Small intestine (tissue), 7 donors: ENCODE measurements around the gene TENT4A. TPM values are rescaled to one million over a fixed set of nuclear protein-coding genes. Genes with fewer than 3 reads are reported as not detected.

ENCODE experiments used
- DNase-seq, 2 donors: peaks; one replicate each; pipeline versions ENCODE4 v3.0.0 to v3.0.0-alpha.2; 2013
- FAIRE-seq: peaks from 2 replicates; lab custom pipeline; 2012; peaks lifted over from hg19 to GRCh38; lab: Jason Lieb, UNC
- H3K27ac ChIP-seq, 3 donors: one replicate each; pipeline ENCODE4 v1.5.1; 2013; ENCODE audit warnings: low read length in 2 of 3, mild to moderate bottlenecking in 2 of 3, control low read depth in 1 of 3, inconsistent platforms in 1 of 3, low read depth in 1 of 3, moderate library complexity in 1 of 3
- H3K27me3 ChIP-seq, 3 donors: one replicate each; pipeline ENCODE4 v1.6.1; 2013; ENCODE audit warnings: low read length in 3 of 3, inconsistent platforms in 1 of 3; ENCODE audit not compliant: control insufficient read depth in 3 of 3, insufficient read depth in 3 of 3
- H3K36me3 ChIP-seq, 3 donors: one replicate each; pipeline ENCODE4 v1.6.1; 2013; ENCODE audit warnings: low read length in 3 of 3, inconsistent platforms in 1 of 3, low read depth in 1 of 3, mild to moderate bottlenecking in 1 of 3, moderate library complexity in 1 of 3; ENCODE audit not compliant: control insufficient read depth in 3 of 3, insufficient read depth in 2 of 3
- H3K4me1 ChIP-seq, 3 donors: one replicate each; pipeline ENCODE4 v1.6.1; 2013; ENCODE audit warnings: low read length in 2 of 3, inconsistent platforms in 1 of 3, low read depth in 1 of 3, mild to moderate bottlenecking in 1 of 3, moderate library complexity in 1 of 3; ENCODE audit not compliant: control insufficient read depth in 3 of 3, insufficient read depth in 2 of 3
- H3K4me3 ChIP-seq, 3 donors: one replicate each; pipeline ENCODE4 v1.5.1; 2013; ENCODE audit warnings: low read length in 3 of 3, control low read depth in 1 of 3, inconsistent platforms in 1 of 3, low read depth in 1 of 3, mild to moderate bottlenecking in 1 of 3, moderate library complexity in 1 of 3
- H3K9me3 ChIP-seq, 2 donors: one replicate each; pipeline ENCODE4 v1.6.1; 2013; ENCODE audit warnings: low read depth in 1 of 2, low read length in 1 of 2; ENCODE audit not compliant: control insufficient read depth in 2 of 2, insufficient read depth in 1 of 2
- WGBS, 3 donors: extraction: QIAGEN DNeasy Blood & Tissue Kit; methylation state at CpG; one replicate each; pipeline ENCODE4 v1.1.7; 2013; 5-methylcytosine and 5-hydroxymethylcytosine counted together
- polyA plus RNA-seq, 4 donors: library from polyadenylated mRNA; stranded (reverse) in 3 of 4; unstranded in 1 of 4; fragments of 200-250 nt in 3 of 4; fragments of 120-200 nt in 1 of 4; gene quantifications; one replicate each; pipeline versions ENCODE4 v1.2.1 to v1.2.3, GENCODE V29; 2013
- donor health status: healthy with polysubstance abuse.
- donor health status: control.
- donor health status: control.
- donor health status: Bipolar disorder and iron deficiency.
- donor health status: healthy.

TENT4A gene
- polyA plus RNA-seq, 4 donors: 8.6 to 19.0 (median 11.2) TPM

DNA sequence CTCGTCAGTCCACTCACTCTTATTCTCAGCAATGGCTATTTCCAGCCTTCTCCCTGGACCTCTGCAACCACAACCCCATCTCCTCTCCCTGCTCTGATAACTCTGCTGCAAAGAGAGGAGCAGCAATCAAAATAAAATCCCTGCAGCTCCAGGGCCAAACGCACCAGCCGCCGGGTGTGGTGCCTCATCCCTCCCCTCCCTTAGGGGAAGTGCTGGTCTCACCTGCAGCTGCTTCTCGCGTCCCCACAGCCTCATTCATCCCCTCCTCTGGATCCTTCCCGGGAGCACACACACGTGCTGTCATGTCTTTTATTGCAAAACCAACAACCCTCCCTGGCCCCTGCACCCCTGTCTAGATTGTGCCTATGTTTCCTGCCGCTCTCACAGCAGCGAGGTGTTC lies 77.8 kb downstream of the TENT4A start:
- DNase-seq (no peak), FAIRE-seq (no peak)
- no peaks in the 10 kb centered on the region for H3K4me1 ChIP-seq
- WGBS, 3 donors: 31 to 39% (median 39%) methylated on average over 10 of the region's 10 CpGs
- no peaks in the 10 kb centered on the region for H3K36me3 ChIP-seq
- H3K27me3 ChIP-seq: peaks cover 0 to 9% (median 0%) of the 10 kb centered on the region in 3 donors
- no peaks in the 10 kb centered on the region for H3K9me3 ChIP-seq
- no peak overlapping the region for H3K27ac ChIP-seq
- H3K4me3 ChIP-seq: no peak overlapping the region

DNA sequence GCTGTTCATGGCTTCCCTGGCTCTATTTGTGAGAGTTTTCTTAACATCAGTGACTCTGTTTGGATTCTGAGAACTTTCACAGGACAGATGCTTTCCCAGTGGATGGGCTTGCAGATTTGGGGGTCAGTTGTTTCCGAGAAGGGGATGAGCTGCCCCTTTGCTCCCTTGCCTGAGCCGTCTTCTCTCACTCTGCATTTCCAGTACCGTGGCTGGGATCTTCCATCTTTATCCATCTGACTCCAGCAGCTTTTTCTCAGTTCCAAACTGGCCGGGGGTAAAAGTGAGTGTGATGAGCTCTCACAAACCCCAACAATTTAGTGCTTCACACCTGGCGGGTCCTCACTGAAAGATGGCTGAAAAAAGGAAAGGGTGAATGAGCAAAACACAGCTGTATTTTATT lies 79.1 kb downstream of the TENT4A start:
- DNase-seq (no peak), FAIRE-seq (no peak)
- Histone ChIP-seq H3K27ac (no peak overlapping the region), H3K4me1 (no peaks in the 10 kb centered on the region), H3K9me3 (no peaks in the 10 kb centered on the region), H3K4me3 (no peak overlapping the region), H3K27me3 (peaks cover 0 to 9% (median 0%) of the 10 kb centered on the region in 3 donors), H3K36me3 (no peaks in the 10 kb centered on the region)
- 58 to 83% (median 75%) methylated on average over 5 of the region's 5 CpGs for WGBS, 3 donors

DNA sequence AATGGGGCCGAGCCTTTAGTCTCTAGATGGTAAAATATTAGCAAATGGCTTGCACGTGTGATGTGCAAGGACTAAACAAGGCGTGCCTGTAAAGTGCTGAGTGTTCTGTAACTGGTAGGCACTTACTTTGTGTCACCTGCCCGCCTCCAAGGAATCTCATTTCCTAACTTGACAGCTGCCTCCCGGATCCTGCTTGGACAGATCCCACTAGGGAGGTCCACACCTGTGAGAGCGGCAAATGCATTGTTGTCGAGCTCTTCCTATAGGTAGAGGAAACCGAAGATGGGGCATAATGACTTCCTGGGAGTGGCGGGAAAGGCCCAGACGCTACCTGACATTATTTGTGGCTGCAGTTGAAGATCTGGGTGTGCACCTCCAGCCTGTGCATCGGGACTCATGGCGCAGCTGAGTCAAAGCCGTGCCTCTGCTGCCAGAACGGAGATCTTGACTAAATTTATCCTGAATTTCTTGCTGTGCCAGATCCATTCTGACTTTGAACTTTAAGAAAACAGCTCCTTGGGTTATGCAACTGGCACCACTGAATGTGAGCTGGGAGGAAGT lies 79.8 kb downstream of the TENT4A start:
- DNase-seq (peak in 1 of 2 donors; percentile 5), FAIRE-seq (no peak)
- peaks cover 0 to 9% (median 0%) of the 10 kb centered on the region in 3 donors for H3K27me3 ChIP-seq
- WGBS, 3 donors: 15 to 60% (median 26%) methylated on average over 14 of the region's 14 CpGs
- H3K36me3 ChIP-seq: no peaks in the 10 kb centered on the region
- no peak overlapping the region for H3K27ac ChIP-seq
- H3K9me3 ChIP-seq: no peaks in the 10 kb centered on the region
- no peak overlapping the region for H3K4me3 ChIP-seq
- no peaks in the 10 kb centered on the region for H3K4me1 ChIP-seq

DNA sequence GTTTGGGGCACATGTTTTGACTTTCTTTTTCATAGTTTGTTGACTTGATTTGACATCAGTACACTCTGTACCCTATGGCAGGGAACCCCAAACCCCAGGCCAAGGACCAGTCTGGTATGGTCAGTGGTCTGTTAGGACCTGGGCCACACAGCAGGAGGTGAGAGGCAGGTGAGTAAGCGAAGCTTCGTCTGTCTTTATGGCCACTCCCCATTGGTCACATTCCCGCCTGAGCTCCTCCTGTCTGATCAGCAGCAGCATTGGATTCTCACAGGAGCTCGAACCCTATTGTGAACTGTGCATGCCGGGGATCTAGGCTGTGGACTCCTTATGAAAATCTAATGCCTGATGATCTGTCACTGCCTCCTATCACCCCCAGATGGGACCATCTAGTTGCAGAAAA lies 88.0 kb downstream of the TENT4A start:
- FAIRE-seq (no peak), DNase-seq (no peak)
- Histone ChIP-seq H3K4me1 (no peaks in the 10 kb centered on the region), H3K27ac (no peak overlapping the region), H3K9me3 (peaks cover 0 to 10% of the 10 kb centered on the region in 2 donors), H3K36me3 (no peaks in the 10 kb centered on the region), H3K4me3 (no peak overlapping the region), H3K27me3 (peaks cover 0 to 4% (median 0%) of the 10 kb centered on the region in 3 donors)
- WGBS, 3 donors: 62 to 84% (median 80%) methylated on average over 5 of the region's 5 CpGs

DNA sequence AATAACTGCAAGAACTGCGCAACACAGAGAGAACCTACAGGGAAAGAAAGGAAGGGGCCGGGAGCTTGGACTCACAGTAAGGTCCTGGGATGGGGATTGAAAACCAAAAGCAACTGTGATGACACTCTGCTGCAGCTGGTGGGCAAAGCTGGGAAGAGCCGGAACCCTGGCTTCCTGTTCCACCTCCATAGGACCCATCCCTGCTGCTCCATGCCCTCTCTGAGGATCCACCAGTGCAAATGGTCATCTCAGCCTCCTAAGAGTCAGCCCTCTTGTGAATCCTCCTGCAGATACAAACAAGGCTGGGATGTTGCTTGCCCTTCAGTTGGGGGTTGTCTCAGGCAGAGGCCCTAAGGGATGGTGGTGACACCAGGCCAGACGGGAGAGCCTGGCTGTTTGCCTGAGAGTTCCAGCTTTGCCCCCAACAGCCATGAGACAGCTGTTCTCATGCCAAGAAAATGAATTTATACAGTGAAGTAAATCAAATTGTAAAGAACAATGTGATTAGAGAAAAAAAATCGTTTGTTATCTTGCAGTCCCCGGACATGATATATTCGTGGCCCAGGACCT lies 90.8 kb downstream of the TENT4A start:
- FAIRE-seq (no peak), DNase-seq (no peak)
- Histone ChIP-seq H3K27ac (no peak overlapping the region), H3K9me3 (peaks cover 0 to 10% of the 10 kb centered on the region in 2 donors), H3K36me3 (no peaks in the 10 kb centered on the region), H3K27me3 (peaks cover 0 to 4% (median 0%) of the 10 kb centered on the region in 3 donors), H3K4me3 (no peak overlapping the region), H3K4me1 (no peaks in the 10 kb centered on the region)
- WGBS, 3 donors: 75 to 82% (median 77%) methylated on average over 7 of the region's 7 CpGs

DNA sequence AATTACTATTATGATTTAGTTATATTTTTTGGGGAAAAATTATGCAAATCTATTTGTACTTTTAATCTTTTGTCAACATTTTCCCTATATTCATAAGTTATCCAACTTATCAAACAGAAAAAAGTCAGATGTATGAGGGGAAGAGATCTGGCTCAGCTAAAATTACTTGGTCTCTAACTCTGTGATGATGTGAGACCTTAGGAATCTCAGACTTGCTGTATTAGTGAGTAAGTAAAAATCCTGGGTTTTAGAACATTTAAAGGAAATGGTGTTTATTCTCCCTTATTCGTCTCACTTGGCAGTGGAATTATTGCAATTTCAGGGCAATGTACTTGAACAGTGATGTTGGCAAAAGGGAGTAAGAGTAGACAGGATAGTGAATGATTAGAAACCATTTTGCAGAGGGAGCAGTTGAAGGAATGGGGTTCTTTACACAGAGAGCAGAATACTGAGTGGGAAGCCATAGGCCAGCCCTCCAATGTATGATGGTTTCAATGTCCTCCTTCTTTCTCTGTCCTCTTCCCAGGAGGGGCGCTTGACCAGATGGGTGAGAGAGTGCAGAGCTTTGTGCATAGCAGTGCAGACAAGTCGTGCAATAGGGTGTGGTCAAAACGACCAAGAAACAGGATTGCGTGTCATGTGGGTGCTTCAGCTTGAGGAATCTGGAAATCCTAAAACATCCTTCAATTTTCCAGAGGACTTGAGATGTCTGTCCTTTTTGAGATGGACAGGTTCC lies 91.7 kb downstream of the TENT4A start:
- Histone ChIP-seq H3K27me3 (peaks cover 0 to 4% (median 0%) of the 10 kb centered on the region in 3 donors), H3K4me3 (no peak overlapping the region), H3K9me3 (peaks cover 0 to 10% of the 10 kb centered on the region in 2 donors), H3K27ac (no peak overlapping the region), H3K4me1 (no peaks in the 10 kb centered on the region), H3K36me3 (no peaks in the 10 kb centered on the region)
- DNase-seq (no peak), FAIRE-seq (no peak)
- WGBS, 3 donors: 58 to 81% (median 63%) methylated on average over 4 to 5 of the region's 5 CpGs

DNA sequence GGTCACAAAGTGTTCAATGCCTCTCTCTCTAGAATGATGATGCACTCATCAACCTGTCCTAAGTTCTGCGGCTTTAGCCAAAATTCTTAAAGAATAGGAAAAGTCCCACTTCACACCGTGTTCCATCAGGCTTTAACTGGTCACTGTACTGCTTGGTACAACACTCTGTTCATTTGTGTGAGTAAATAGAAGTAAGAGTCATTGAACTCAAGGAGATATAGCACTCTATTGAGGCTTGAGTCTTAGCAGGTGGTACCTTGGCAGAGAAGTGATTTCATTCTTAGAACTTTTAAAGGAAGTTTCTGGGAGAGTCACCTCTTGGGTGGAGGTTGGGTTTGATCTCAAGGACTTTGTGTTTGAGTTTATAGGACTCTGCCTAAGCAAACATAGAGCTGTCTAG lies 92.6 kb downstream of the TENT4A start:
- no peaks in the 10 kb centered on the region for H3K36me3 ChIP-seq
- H3K4me3 ChIP-seq: no peak overlapping the region
- no peak for FAIRE-seq
- H3K9me3 ChIP-seq: peaks cover 0 to 6% of the 10 kb centered on the region in 2 donors
- WGBS, 3 donors: 96 to 97% (median 97%) methylated on average over 2 of the region's 2 CpGs
- no peak overlapping the region for H3K27ac ChIP-seq
- DNase-seq: no peak
- peaks cover 0 to 6% (median 0%) of the 10 kb centered on the region in 3 donors for H3K27me3 ChIP-seq
- H3K4me1 ChIP-seq: no peaks in the 10 kb centered on the region
